Activated CD4-positive, alpha-beta T cell treated with anti-CD3 and anti-CD28 coated beads for 24 hours (primary cell): Measurements from ENCODE around the gene CEP89.
"Not testable (repeated sequence)": the region's sequence is repeated elsewhere in the genome, so short reads cannot be mapped to it uniquely, and the experiment has no call there.

Source experiments
- DNase-seq, 2 donors: peaks; one replicate each; pipeline ENCODE4 v3.0.0-alpha.2; 2020; ENCODE audit warnings: low read depth in 2 of 2

The CEP89 gene

DNA sequence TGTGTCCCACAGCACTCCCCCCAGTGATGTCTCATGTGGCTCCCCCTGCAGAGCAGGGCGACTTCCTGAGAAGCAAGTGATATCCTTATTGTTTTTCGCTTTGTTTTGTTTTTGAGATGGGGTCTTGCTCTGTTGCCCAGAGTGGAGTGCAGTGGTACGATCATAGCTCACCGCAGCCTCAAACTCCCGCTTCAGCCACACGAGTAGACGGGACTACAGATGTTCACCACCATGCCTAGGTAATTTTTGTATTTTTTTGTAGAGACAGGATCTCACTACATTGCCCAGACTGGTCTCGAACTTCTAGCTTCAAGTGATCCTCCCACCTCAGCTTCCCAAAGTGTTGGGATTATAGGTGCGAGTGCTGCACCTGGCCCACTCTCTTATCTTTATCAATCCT is 5.0 kb downstream of the CEP89 start:
- DNase-seq: no peak

DNA sequence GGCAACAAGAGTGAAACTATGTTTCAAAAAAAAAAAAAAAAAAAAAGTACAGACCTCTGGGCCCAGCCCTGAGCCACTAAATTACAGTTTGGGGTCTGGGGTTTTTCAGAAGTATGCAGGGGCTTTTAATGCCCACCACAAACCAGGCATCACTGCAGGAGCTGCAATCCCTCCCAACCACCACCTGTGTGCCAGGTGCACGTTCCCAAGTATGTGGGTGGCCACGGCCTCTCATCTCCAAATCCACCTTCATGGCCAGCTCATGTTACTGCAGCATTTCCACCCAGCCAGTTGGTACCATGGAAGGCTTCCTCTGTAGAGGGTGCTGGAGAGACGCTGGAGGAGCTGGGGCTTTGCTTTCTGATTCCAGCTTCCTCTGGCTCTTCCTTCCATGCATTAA is 26.5 kb downstream of the CEP89 start:
- DNase-seq: no peak

DNA sequence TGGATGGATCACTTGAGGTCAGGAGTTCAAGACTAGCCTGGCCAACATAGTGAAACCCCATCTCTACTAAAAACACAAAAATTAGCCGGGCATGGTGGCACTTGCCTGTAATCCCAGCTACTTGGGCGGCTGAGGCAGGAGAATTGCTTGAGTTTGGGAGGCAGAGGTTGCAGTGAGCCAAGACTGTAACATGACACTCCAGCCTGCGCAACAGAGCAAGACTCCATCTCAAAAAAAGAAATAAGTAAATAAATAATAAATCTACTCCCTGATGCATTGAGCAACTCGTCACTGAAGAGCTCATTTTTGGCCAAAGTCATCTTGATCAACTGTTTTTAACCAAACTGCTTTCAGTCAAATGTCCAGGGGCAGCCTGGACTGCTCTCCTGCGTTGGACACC is 30.5 kb downstream of the CEP89 start:
- not testable (repeated sequence) for DNase-seq

GRCh38 chr19:32936065-32936464 is 35.7 kb downstream of the CEP89 start:
- no peak for DNase-seq

DNA sequence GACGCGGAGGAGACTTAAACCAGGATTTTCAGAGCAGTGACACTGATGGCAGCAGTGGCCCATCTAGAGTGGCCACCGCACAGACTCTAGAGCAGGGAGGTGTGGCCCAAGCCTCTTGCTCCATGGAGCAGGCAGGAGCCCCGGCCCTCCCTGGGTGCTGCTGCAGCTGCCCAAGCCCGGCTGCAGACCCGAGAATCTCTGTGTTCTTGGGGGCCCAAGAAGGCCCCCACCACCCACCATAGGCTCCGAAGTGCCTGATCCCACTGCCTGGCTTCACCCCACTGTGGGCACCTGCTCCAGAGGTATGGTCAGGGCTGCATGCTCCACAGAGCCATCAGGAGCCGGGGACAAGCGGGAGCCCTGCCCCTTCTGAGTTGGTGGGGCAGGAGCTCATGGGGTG is 36.1 kb downstream of the CEP89 start:
- no peak for DNase-seq

DNA sequence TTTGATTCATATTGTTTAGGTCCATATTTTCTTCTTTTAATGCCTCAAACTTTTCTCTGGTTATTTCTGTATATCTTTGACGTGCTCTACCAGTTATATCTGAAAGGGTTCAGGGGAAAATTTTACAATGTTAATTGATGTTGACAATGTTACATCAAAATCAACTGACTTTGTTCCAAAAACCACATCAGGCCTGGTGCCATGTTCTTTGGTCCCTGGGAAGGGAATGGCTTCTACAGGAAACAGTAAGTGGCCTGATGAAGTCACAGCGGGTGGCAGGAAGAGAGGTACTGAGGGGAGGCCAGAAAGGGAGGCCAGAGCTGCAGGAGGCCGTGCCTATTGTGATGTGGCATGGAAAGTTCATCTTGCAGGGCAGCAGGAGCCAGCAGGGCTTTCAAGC is 38.2 kb downstream of the CEP89 start:
- DNase-seq: no peak

GRCh38 chr19:32930567-32930966 is 41.2 kb downstream of the CEP89 start:
- DNase-seq: no peak

DNA sequence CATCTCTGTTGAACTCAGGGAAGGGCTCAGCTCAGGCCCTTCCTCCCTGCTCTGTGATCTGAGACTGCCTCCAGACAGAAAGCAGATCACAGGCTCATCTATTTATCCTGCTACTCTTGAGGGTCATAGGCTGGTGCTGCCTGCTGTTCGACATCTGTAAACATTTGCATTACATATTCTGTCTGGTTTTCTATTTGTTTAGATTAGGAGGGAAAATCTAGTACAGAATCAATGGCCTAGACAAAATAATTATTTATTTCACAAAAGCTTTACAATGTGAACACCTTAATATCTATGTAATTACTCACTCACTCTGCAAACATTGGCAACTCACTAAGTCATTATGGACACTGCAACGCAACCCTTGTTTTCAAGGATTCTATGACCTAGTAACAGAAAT is 43.0 kb downstream of the CEP89 start:
- DNase-seq: no peak

DNA sequence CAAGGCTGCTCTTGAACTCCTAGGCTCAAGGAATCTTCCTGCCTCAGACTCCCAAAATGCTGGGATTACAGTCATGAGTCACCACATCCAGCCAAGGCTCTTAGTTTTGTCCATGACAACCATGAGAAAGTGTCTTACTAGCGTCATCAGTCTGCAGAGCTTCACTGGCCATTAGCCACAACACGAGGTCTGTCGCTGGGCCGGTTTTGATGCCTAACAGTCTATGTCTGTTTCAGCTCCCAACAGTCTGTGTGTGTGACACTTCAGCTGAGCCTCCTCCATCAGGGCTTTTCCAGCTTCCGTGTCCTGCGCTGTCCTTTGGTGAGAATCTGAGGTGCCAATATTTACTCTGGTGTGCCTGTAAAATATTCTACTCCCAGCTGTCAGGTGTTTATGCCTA is 47.6 kb downstream of the CEP89 start:
- DNase-seq: no peak

GRCh38 chr19:32921624-32922023 is 50.1 kb downstream of the CEP89 start:
- no peak for DNase-seq

- no peak for DNase-seq
These were observed 52.4 kb downstream of the CEP89 start for GRCh38 chr19:32919365-32919764.

DNA sequence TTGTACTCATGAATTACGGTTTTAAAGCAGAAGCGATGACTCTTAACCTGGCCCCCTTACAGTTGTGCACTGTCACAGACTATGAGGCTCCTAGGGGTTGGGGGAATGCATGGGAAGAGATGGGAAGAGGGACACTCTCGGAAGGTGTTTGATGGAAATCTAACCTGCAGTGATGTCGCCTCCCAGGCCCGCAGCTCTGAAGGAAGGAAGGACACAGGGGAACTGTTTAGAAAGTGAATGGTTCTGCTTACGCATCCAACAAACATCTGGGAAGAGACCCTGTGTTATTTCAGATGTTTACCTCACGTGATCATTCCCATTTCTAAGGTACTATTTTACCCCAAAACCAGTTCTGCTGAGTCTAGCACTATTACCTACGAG is 54.2 kb downstream of the CEP89 start:
- no peak for DNase-seq

GRCh38 chr19:32916969-32917615 is 54.7 kb downstream of the CEP89 start:
- no peak for DNase-seq

DNA sequence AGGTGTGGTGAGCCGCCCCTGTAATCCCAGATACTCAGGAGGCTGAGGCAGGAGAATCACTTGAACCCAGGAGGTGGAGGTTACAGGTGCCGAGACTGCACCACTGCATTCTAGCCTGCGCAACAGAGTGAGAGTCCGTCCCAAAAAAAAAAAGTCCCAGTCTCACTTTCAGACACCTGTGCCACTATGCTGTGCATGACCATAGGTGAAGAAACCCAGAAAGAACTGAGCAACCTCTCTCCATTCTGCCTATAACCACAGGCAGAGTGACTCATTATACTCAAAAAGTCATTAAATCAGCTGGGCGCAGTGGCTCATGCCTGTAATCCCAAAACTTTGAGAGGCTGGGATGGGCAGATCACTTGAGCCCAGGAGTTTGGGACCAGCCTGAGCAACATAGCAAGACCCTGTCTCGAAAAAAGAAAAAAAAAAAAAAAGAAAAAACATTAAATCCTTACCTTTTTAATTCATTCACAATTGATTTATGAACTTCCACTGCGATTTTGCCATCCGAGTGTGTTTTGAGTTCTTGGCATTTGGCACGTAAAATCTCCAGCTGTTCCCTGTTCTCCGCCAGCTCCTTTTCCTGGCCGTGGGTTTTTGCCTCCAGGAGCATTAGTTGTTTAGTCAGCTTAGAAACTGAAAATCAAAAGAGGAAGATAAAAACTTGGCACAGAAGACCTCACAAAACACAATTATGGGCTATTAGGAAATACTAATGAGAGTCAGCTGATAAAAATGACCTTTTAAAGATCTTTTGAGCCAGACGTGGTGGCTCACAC is 56.7 kb downstream of the CEP89 start:
- no peak for DNase-seq

- DNase-seq: no peak
These were observed 60.3 kb downstream of the CEP89 start for GRCh38 chr19:32911467-32911866.

- DNase-seq: no peak
These were observed 60.9 kb downstream of the CEP89 start for GRCh38 chr19:32910874-32911273.

DNA sequence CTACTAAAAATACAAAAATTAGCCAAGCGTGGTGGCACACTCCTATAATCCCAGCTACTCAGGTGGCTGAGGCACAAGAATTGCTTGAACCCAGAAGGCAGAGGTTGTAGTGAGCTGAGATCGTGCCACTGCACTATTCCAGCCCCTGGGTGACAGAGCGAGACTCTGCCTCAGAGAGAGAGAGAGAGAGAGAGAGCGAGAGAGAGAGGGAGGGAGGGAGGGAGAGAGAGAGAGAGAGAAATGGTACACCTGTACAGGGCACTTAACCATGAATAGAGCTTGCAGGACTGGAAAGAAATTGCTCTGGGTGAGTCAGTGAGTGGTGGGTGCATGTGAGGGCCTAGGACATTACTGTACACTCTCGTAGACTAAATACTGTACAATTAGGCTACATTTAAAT is 61.7 kb downstream of the CEP89 start:
- no peak for DNase-seq

GRCh38 chr19:32909257-32909656 is 62.5 kb downstream of the CEP89 start:
- DNase-seq: no peak

GRCh38 chr19:32908641-32909190 is 63.0 kb downstream of the CEP89 start:
- no peak for DNase-seq

DNA sequence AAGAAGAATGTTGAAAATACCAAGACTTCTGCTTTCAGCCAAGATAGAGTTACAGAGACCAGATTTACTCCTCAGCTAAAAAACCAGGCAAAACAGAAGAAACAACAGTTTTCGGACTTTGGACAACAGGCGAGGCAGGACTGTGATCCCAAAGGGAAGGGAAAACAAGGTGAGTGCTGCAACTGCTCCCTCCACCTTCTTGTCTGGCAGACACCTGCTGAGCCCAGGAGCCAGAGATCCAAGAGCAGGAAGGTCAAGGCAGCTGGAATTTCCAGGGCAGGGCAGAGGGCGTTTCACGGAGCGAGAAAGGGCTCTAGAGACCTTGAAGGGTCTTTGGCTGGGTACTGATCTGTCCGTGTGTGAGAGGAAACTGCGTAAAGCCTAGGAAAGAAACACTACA is 69.3 kb downstream of the CEP89 start:
- no peak for DNase-seq

DNA sequence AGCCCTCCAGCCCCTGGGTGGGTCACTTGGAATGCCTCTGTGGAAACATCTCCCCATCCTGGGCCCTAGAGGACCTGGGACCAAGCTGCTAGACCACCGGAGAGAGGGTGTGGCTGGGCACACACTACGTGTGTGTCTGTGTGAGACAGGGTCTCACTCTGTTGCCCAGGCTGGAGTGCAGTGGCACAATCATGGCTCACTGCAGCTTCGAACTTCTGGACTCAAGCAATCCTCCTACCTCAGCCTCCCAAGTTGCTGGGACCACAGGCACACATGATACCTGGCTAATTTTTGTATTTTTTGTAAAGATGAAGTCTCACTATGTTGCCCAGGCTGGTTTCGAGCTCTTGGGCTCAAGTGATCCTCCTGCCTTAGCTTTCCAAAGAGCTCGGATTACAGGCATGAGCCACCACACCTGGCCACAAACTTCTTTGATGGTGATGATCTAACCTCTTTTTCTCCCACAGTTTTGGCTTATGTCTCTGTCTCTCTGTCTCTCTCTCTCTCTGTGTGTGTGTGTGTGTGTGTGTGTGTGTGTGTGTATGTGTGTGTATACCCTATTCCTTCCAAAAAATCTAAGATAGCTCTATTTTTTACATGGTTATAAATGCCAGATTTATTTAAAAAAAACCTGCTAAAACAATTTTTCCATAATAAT is 70.1 kb downstream of the CEP89 start:
- no peak for DNase-seq

GRCh38 chr19:32896516-32897214 is 75.1 kb downstream of the CEP89 start:
- no peak for DNase-seq
